ENCODE measurements around the gene MGAT5.

Gene MGAT5

GRCh38 chr2:134341476-134341875 lies 87.6 kb downstream of the MGAT5 start:
- no peak for DNase-seq

DNA sequence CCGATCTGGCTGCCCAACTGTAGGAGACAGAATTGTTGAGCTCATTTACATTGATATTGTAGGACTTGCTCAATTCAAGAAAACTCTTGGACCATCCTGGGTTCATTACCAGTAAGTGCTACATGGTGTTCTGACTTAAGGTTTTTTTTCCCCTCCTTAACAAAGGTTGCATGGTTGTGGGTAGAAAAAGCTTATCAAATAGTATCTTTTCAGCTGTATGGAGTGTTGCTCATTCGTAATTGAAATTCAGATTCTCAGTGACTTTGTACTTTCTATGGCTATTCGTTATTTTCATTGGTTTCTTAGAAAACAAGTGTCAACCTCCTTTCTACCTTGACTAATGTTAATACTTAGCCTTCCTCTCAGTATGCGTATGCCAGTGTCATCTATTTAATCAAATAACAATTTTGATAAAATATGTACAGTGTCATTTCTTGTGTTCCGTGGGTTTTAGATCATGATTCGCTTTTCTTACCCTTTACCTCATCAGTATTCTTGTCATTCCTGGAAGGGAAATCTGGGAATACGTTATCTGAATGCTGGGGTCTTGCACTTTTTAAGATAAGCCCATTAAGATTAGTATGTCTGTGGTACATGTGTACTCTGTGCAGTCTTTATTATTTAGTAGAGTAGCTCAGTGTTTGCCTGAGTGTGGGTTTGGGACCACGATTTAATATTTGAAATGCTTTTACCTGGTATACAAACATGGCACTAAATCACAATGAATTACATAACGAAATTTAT lies 91.3 kb downstream of the MGAT5 start:
- DNase-seq: no peak

GRCh38 chr2:134346141-134346540 lies 92.3 kb downstream of the MGAT5 start:
- DNase-seq: no peak

DNA sequence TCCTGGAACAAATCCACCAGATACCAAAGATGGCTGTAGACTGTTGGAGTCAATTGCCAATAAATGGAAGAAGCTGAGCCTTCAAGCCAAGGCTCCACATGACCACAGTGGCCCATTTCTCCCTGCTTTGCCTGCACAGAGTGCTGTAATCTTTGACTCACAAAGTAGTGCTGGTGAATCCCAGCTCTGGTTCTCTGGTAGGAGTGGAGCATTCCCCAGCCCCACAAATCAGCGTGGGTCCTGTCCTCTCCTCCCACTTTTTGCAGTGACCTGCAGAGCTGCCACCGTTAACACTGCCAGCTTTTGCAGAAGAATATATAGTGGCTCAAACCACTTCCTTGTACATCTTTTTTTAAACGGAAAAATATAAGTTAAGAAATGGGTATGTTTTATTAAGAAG lies 93.9 kb downstream of the MGAT5 start:
- DNase-seq: no peak

- no peak for DNase-seq
Measured at GRCh38 chr2:134348239-134348638, 94.4 kb downstream of the MGAT5 start.

GRCh38 chr2:134348760-134349159 lies 94.9 kb downstream of the MGAT5 start:
- no peak for DNase-seq

DNA sequence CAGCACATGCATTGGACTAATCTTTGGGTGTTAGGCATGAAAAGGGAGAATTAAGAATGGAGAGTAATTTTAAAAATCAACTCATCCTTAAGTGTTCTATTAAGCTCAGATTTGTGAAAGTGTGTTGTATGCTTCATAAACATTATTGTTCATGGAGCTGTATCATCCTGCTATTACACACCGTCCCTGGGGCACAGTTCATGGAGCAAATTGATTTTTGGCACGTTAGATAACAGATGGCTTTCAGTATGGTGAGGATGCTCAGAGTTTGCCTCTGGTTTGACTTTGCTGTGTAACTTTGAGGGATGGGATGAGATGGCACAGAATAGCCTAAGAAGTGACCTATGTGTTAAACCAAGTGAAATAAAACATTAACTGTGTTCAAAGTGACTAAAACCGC lies 97.1 kb downstream of the MGAT5 start:
- DNase-seq: no peak

GRCh38 chr2:134351899-134352298 lies 98.0 kb downstream of the MGAT5 start:
- DNase-seq: no peak

DNA sequence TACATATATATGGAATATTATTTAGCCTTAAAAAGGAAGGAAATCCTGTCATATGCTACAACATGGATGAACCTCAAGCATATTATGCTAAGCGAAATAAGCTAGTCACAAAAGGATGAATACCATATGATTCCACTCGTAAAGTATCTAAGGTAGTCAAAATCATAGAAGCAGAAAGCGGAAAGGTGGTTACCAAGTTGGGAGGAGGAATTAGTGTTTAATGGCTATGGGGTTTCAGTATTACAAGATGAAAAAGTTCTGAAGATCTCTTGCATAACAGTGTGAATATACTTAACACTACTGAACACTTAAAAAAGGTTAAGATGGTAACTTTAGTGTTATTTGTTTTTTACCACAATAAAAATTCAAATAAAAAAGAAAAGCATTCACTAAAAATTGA lies 99.0 kb downstream of the MGAT5 start:
- no peak for DNase-seq

DNA sequence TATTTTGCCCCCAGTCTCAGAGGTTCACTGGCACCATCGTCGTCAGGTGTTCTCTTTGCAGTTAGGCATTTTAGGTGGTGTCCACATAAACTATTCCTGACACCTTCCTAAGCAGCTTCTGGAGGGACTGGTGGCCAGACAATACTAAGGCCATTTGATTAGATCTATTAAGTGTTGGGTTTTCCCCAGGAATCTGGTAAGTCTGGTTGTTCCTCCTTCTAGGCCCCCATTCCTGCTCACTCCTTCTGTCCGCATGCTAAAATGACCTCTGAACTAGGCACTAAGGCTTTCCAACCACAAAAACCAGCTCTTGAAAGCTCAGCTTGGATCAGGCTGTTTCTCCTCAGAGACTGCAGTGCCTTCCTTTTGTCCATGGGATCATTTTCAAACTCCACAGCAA lies 100.7 kb downstream of the MGAT5 start:
- DNase-seq: no peak

- DNase-seq: no peak
Measured at GRCh38 chr2:134357814-134358213, 103.9 kb downstream of the MGAT5 start.

GRCh38 chr2:134359367-134360081 lies 105.7 kb downstream of the MGAT5 start:
- no peak for DNase-seq

DNA sequence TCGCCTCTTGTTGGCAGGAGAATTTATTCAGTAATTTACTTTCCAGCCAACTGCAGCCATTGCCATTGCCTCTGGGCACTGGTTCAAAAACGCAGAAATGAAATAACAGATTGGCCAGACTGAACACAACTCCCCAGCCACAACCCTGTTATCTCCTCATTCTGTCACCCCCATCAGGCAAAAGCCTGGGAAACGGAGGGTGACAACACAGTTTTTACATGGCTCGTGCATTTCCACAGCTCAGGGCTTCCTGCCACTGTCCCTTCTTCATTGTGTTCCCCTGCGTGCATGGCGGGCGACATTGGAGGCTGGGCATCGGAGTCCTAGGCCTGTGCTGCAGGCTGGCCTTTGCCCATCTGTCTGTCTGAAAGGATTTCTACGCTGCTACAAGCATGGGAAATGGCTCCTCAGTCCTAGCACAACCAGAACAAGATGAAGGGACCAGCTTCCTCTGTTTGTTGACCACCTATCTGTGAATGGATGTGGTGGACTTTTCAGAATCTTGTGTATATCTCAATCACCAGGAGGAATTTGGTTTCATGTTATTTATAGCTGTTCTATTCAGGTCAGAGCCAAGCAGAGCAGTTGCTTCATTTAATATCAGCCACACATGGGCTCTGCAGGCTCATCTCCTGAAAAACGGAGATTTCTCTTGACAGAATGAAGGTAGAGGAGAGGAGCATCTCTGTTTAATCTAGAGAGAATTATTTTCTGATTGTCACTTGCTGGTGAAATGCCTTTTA lies 107.0 kb downstream of the MGAT5 start:
- no peak for DNase-seq

DNA sequence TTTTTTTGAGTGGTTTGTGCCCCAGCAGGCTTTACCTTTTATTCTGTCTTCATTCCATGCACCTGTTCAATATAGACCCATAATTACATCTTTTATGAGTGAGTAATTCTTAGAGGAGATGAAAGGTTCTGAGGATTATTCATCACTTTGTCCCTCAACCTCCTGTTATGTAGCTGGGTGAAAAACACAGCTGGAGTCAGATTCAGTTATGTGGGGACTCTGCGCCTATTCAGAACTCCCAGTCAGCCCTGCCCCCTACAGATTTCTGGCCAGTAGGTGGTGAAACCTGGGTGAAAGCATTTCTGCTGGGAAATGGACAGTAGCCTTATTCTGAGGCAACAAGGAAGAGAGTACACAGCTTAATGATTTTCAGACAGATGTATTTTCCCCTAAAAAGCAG lies 107.8 kb downstream of the MGAT5 start:
- DNase-seq: no peak

DNA sequence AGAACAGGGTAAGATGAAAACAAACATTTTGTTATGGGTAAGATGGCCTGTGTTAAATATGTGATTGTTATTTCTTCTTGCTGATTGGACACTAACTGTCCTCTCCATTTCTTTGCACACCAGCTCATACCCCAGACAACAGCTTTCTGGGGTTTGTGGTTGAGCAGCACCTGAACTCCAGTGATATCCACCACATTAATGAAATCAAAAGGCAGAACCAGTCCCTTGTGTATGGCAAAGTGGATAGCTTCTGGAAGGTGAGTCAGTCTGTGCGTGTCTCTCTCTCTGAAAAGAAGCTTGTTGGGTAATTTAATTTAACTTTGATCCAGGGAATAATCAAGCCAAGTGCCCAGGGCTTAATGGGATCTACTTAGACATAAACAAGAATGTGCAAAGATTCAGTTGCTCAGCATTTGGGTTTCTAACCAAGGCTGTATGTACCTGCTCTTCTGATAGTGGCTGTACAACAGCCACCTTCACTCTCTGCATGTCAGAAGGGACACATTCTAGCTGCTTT lies 108.3 kb downstream of the MGAT5 start:
- no peak for DNase-seq

GRCh38 chr2:134362740-134363139 lies 108.9 kb downstream of the MGAT5 start:
- no peak for DNase-seq

DNA sequence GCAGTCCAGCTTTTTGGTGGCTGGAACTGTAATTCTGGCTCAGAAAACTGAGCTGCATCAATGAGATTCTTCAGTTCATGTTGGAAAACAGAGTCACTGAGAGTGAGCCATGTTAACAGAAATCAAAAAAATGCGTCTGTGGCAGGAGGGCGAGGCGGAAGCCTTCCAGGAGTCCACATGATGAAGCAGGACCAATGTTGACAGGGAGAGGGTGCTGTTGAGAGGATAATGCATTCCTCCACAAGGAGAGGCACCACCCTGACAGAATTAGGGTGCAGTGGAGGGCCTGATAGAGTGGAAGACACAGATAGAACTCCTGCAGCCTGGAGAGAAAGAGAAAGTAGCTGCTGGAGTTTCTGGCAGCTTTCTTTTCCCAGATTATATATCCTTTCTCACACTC lies 111.5 kb downstream of the MGAT5 start:
- no peak for DNase-seq

- DNase-seq: no peak
Measured at GRCh38 chr2:134366359-134366758, 112.5 kb downstream of the MGAT5 start.

DNA sequence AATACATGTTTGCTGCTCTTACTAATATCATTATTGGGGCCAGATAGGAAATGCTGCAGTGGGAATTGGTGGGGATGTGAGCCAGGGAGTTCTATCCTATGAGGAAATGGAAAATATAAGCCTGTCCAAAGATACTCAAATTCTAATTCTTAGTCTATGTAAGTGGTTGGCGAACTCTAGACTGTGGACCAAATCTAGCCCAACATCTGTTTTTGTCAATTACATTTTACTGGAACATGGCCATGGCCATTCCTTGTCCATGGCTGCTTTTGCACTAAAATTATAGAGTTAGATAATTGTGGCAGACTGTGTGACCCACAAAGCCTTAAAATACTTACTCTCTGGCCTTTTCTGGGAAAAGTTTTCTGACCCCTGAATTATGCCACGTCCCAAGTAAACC lies 113.3 kb downstream of the MGAT5 start:
- DNase-seq: no peak

GRCh38 chr2:134368009-134368817 lies 114.3 kb downstream of the MGAT5 start:
- no peak for DNase-seq

GRCh38 chr2:134369220-134369902 lies 115.5 kb downstream of the MGAT5 start:
- no peak for DNase-seq

Measured in activated CD8-positive, alpha-beta memory T cell treated with anti-CD3 and anti-CD28 coated beads, Interleukin-2, amount 50 U/mL, for 4 hours (primary cell).